Measurements from ENCODE around the gene KRTAP5-4. TPM values are rescaled to one million over a fixed set of nuclear protein-coding genes. Genes with fewer than 3 reads are reported as not detected.
A peak's percentile ranks its signal among the peaks of the same experiment; 100 is the strongest.

Gene KRTAP5-4
- total RNA-seq, 1 experiment from 2014 or later, result not detected

- H3K27ac Mint-ChIP-seq (ENCODE audit: low read depth, unreplicated experiment), result peak overlapping the region; percentile 42
- intact Hi-C loops (cut with micrococcal nuclease), result no loop called here
- no peaks in the 10 kb centered on the region for H3K36me3 Mint-ChIP-seq (ENCODE audit: insufficient read depth, unreplicated experiment)
- H3K9me3 Mint-ChIP-seq (ENCODE audit: unreplicated experiment), result no peaks in the 10 kb centered on the region
- ChIA-PET POLR2A (no interaction called here), CTCF (interaction anchor here (0.5 to 10.0 kb wide), 13 partner anchors 15 to 497 kb away, joined by 3 to 165 read pairs (median 7); partner anchors contain the start of gene SYT8)
- no TSS peak for BruUV-seq (replicated peaks)
- TF ChIP-seq CTCF (IDR thresholded peaks at IDR 0.05; ENCODE audit: unreplicated experiment), result no peak
- peaks cover 4% of the 10 kb centered on the region for H3K4me1 Mint-ChIP-seq (ENCODE audit: insufficient read depth, unreplicated experiment)
- peaks cover 12% of the 10 kb centered on the region for H3K27me3 Mint-ChIP-seq (ENCODE audit: insufficient read depth, unreplicated experiment)
- no peak overlapping the region for H3K4me3 Mint-ChIP-seq (ENCODE audit: unreplicated experiment)
- no peak for DNase-seq (ENCODE audit: unreplicated experiment)
These were observed 33.5 kb upstream of the KRTAP5-4 start for GRCh38 chr11:1655168-1656060.

GRCh38 chr11:1654388-1655167 is 32.6 kb upstream of the KRTAP5-4 start:
- no peak for DNase-seq (ENCODE audit: unreplicated experiment)
- no peaks in the 10 kb centered on the region for H3K36me3 Mint-ChIP-seq (ENCODE audit: insufficient read depth, unreplicated experiment)
- POLR2A ChIA-PET, result no interaction called here
- H3K27ac Mint-ChIP-seq (ENCODE audit: low read depth, unreplicated experiment), result no peak overlapping the region
- no peak overlapping the region for H3K4me3 Mint-ChIP-seq (ENCODE audit: unreplicated experiment)
- BruUV-seq (replicated peaks), result no TSS peak
- no peaks in the 10 kb centered on the region for H3K9me3 Mint-ChIP-seq (ENCODE audit: unreplicated experiment)
- CTCF ChIA-PET, result interaction anchor here (0.5 to 10.0 kb wide), 21 partner anchors 14 to 1059 kb away, joined by 3 to 165 read pairs (median 4); partner anchors contain the start of gene SYT8
- no peak for TF ChIP-seq CTCF (IDR thresholded peaks at IDR 0.05; ENCODE audit: unreplicated experiment)
- H3K4me1 Mint-ChIP-seq (ENCODE audit: insufficient read depth, unreplicated experiment), result peaks cover 4% of the 10 kb centered on the region
- intact Hi-C loops (cut with micrococcal nuclease), result loop anchor here (5.0 kb wide), 1 partner anchor 38 kb away; no protein-coding TSS in a partner anchor
- peaks cover 4% of the 10 kb centered on the region for H3K27me3 Mint-ChIP-seq (ENCODE audit: insufficient read depth, unreplicated experiment)

GRCh38 chr11:1653541-1654387 is 31.8 kb upstream of the KRTAP5-4 start:
- no peak overlapping the region for H3K4me3 Mint-ChIP-seq (ENCODE audit: unreplicated experiment)
- H3K27me3 Mint-ChIP-seq (ENCODE audit: insufficient read depth, unreplicated experiment), result no peaks in the 10 kb centered on the region
- H3K27ac Mint-ChIP-seq (ENCODE audit: low read depth, unreplicated experiment), result no peak overlapping the region

More at GRCh38 chr11:1653541-1654387, 31.8 kb upstream of the KRTAP5-4 start:
- Mint-ChIP-seq H3K36me3 (ENCODE audit: insufficient read depth, unreplicated experiment) (no peaks in the 10 kb centered on the region), H3K4me1 (ENCODE audit: insufficient read depth, unreplicated experiment) (peaks cover 4% of the 10 kb centered on the region), H3K9me3 (ENCODE audit: unreplicated experiment) (no peaks in the 10 kb centered on the region)
- no TSS peak for BruUV-seq (replicated peaks)
- intact Hi-C loops (cut with micrococcal nuclease), result loop anchor here (2.0 to 5.0 kb wide), 3 partner anchors 39 to 497 kb away; partner anchors contain the start of gene SYT8
- CTCF ChIA-PET, result interaction anchor here (0.6 to 10.0 kb wide), 32 partner anchors 13 to 1058 kb away, joined by 3 to 165 read pairs (median 4); partner anchors contain the start of genes H19 and SYT8
- DNase-seq (ENCODE audit: unreplicated experiment), result no peak
- POLR2A ChIA-PET, result interaction anchor here (0.6 to 1.7 kb wide), 3 partner anchors 109 to 348 kb away, joined by 3 to 9 read pairs (median 8); no protein-coding TSS in a partner anchor
- no peak for TF ChIP-seq CTCF (IDR thresholded peaks at IDR 0.05; ENCODE audit: unreplicated experiment)
